ENCODE results near the gene TRMT2B. TPM values are rescaled to one million over a fixed set of nuclear protein-coding genes. Genes with fewer than 3 reads are reported as not detected.
"Not testable (repeated sequence)": the region's sequence is repeated elsewhere in the genome, so short reads cannot be mapped to it uniquely, and the experiment has no call there.

Gene TRMT2B
- total RNA-seq, 4 donors from 2014 or later: 14.3 to 19.0 (median 18.6) TPM

GRCh38 chrX:100999451-100999850 is 52.5 kb downstream of the TRMT2B start:
- H3K27ac ChIP-seq: no peak overlapping the region
- H3K27me3 ChIP-seq: peaks cover 0 to 12% of the 10 kb centered on the region in 2 donors
- H3K4me3 ChIP-seq: no peak overlapping the region
- H3K4me1 ChIP-seq: no peaks in the 10 kb centered on the region
- peaks cover 0 to 34% (median 0%) of the 10 kb centered on the region in 3 donors for H3K36me3 ChIP-seq
- H3K9me3 ChIP-seq: no peaks in the 10 kb centered on the region
- no peak for TF ChIP-seq EP300 (IDR thresholded peaks at IDR 0.05)
- no peak for TF ChIP-seq CTCF (IDR thresholded peaks at IDR 0.05)
- no peak for TF ChIP-seq POLR2A (IDR thresholded peaks at IDR 0.05)
- DNase-seq (ENCODE audit: low spot score in 2 of 2): no peak
- WGBS, 2 donors: 83 to 100% methylated on average over 1 to 2 of the region's 2 CpGs

- H3K27me3 ChIP-seq: peaks cover 0 to 4% of the 10 kb centered on the region in 2 donors
- no peak overlapping the region for H3K4me3 ChIP-seq
- no peaks in the 10 kb centered on the region for H3K9me3 ChIP-seq
- H3K27ac ChIP-seq: no peak overlapping the region
- no peak for TF ChIP-seq EP300 (IDR thresholded peaks at IDR 0.05)
- TF ChIP-seq CTCF (IDR thresholded peaks at IDR 0.05): no peak
- no peak for TF ChIP-seq POLR2A (IDR thresholded peaks at IDR 0.05)
- 52 to 59% methylated on average over 5 of the region's 5 CpGs for WGBS, 2 donors
- peaks cover 0 to 15% (median 0%) of the 10 kb centered on the region in 3 donors for H3K36me3 ChIP-seq
- DNase-seq (ENCODE audit: low spot score in 2 of 2): no peak
- no peaks in the 10 kb centered on the region for H3K4me1 ChIP-seq
Observed at GRCh38 chrX:100995469-100995868, 56.4 kb downstream of the TRMT2B start.

GRCh38 chrX:100994352-100995281 is 57.3 kb downstream of the TRMT2B start:
- DNase-seq (ENCODE audit: low spot score in 2 of 2): no peak
- Histone ChIP-seq H3K36me3 (peaks cover 0 to 15% (median 0%) of the 10 kb centered on the region in 3 donors), H3K4me1 (no peaks in the 10 kb centered on the region), H3K27me3 (peaks cover 0 to 4% of the 10 kb centered on the region in 2 donors), H3K27ac (no peak overlapping the region), H3K4me3 (no peak overlapping the region), H3K9me3 (no peaks in the 10 kb centered on the region)
- TF ChIP-seq EP300 (IDR thresholded peaks at IDR 0.05): no peak
- no peak for TF ChIP-seq POLR2A (IDR thresholded peaks at IDR 0.05)
- TF ChIP-seq CTCF (IDR thresholded peaks at IDR 0.05): no peak
- 80 to 92% methylated on average over 5 of the region's 5 CpGs for WGBS, 2 donors

- no peak for DNase-seq (ENCODE audit: low spot score in 2 of 2)
- Histone ChIP-seq H3K4me3 (no peak overlapping the region), H3K27me3 (peaks cover 0 to 2% of the 10 kb centered on the region in 2 donors), H3K27ac (no peak overlapping the region), H3K36me3 (peaks cover 0 to 14% (median 0%) of the 10 kb centered on the region in 3 donors), H3K9me3 (no peaks in the 10 kb centered on the region), H3K4me1 (no peaks in the 10 kb centered on the region)
- TF ChIP-seq EP300 (IDR thresholded peaks at IDR 0.05) (no peak), CTCF (IDR thresholded peaks at IDR 0.05) (no peak), POLR2A (IDR thresholded peaks at IDR 0.05) (no peak)
- WGBS, 2 donors: 60 to 76% methylated on average over 2 of the region's 2 CpGs
Observed at GRCh38 chrX:100990139-100990538, 61.8 kb downstream of the TRMT2B start.

GRCh38 chrX:100984818-100985217 is 67.1 kb downstream of the TRMT2B start:
- Histone ChIP-seq H3K27ac (no peak overlapping the region), H3K4me1 (no peaks in the 10 kb centered on the region), H3K4me3 (no peak overlapping the region), H3K27me3 (no peaks in the 10 kb centered on the region), H3K9me3 (no peaks in the 10 kb centered on the region), H3K36me3 (peaks cover 0 to 22% (median 0%) of the 10 kb centered on the region in 3 donors)
- DNase-seq (ENCODE audit: low spot score in 2 of 2): no peak
- no peak for TF ChIP-seq EP300 (IDR thresholded peaks at IDR 0.05)
- no peak for TF ChIP-seq POLR2A (IDR thresholded peaks at IDR 0.05)
- no peak for TF ChIP-seq CTCF (IDR thresholded peaks at IDR 0.05)

- 92 to 100% methylated on average over 1 of the region's 1 CpG for WGBS, 2 donors
- not testable (repeated sequence) for H3K4me3 ChIP-seq; H3K4me1 ChIP-seq; H3K9me3 ChIP-seq; H3K27ac ChIP-seq; H3K27me3 ChIP-seq; DNase-seq (ENCODE audit: low spot score in 2 of 2)
- peaks cover 0 to 16% (median 0%) of the 10 kb centered on the region in 3 donors for H3K36me3 ChIP-seq
Observed at GRCh38 chrX:100981498-100981845, 70.4 kb downstream of the TRMT2B start.
